ENCODE results near the gene CYP4F22. TPM values are rescaled to one million over a fixed set of nuclear protein-coding genes. Genes with fewer than 3 reads are reported as not detected.

The CYP4F22 gene
- total and polyA plus RNA-seq, 9 of the 15 experiments (the other 6 are each of a cell fraction or from before 2014, with no cell fraction given), result not detected

- no peak for TF ChIP-seq ZNF175 (CRISPR knock-in tag; IDR thresholded peaks at IDR 0.05; ENCODE audit: low read depth)
Observed at GRCh38 chr19:15488489-15489226, 19.7 kb upstream of the CYP4F22 start (continued).

DNA sequence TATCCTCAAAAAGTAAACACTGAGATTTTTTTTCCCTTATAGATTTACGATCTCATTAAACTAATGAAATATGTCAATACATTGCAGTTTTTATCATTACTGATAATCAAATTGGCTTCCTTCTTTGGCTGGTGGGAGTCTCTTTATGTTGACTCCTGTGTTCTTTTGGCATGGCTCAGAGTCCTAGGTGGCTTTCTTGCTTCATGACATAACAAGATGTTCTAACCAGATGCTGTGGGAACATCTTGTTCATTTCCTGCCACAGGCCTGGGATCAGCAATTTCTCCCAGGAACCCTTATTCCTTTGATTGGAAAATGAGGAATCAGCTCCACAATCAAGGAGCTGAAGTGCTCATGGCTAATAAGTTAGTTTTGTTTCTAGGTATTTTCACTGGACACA, 13.2 kb upstream of the CYP4F22 start:
- no TSS peak for BruUV-seq (replicated peaks)
- TF ChIP-seq MCM3 (IDR thresholded peaks at IDR 0.05) (no peak), SMARCC2 (IDR thresholded peaks at IDR 0.05; ENCODE audit: low read depth) (no peak)
- TF ChIP-seq, protein P1, sequence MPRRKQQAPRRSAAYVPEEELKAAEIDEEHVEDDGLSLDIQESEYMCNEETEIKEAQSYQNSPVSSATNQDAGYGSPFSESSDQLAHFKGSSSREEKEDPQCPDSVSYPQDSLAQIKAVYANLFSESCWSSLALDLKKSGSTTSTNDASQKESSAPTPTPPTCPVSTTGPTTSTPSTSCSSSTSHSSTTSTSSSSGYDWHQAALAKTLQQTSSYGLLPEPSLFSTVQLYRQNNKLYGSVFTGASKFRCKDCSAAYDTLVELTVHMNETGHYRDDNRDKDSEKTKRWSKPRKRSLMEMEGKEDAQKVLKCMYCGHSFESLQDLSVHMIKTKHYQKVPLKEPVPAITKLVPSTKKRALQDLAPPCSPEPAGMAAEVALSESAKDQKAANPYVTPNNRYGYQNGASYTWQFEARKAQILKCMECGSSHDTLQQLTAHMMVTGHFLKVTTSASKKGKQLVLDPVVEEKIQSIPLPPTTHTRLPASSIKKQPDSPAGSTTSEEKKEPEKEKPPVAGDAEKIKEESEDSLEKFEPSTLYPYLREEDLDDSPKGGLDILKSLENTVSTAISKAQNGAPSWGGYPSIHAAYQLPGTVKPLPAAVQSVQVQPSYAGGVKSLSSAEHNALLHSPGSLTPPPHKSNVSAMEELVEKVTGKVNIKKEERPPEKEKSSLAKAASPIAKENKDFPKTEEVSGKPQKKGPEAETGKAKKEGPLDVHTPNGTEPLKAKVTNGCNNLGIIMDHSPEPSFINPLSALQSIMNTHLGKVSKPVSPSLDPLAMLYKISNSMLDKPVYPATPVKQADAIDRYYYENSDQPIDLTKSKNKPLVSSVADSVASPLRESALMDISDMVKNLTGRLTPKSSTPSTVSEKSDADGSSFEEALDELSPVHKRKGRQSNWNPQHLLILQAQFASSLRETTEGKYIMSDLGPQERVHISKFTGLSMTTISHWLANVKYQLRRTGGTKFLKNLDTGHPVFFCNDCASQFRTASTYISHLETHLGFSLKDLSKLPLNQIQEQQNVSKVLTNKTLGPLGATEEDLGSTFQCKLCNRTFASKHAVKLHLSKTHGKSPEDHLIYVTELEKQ (CRISPR knock-in tag; IDR thresholded peaks at IDR 0.05), result no peak

More for the DNA sequence above, 13.2 kb upstream of the CYP4F22 start:
- in situ Hi-C loops (cut with MboI), result no loop called here
- Histone ChIP-seq H3K27ac (ENCODE audit: extremely low read depth, low read depth, low read length) (no peak overlapping the region), H3K9me3 (replicated peaks; ENCODE audit: control insufficient read depth, insufficient read depth, low read depth, low read length) (no peaks in the 10 kb centered on the region), H3K4me3 (no peak overlapping the region), H3K36me3 (ENCODE audit: control insufficient read depth, insufficient read depth, low read length) (no peaks in the 10 kb centered on the region), H3K27me3 (ENCODE audit: control insufficient read depth in 2 of 2, insufficient read depth in 2 of 2, low read length in 2 of 2) (no peaks in the 10 kb centered on the region; a peak in 1 of 5 replicates), H3K4me2 (ENCODE audit: insufficient read depth, low read length) (no peak overlapping the region), H3K79me2 (ENCODE audit: control insufficient read depth, insufficient read depth, low read length) (no peaks in the 10 kb centered on the region), H3K9ac (ENCODE audit: insufficient read depth in 1 of 2, low read depth in 2 of 2, low read length in 2 of 2) (no peak overlapping the region), H2AFZ (ENCODE audit: low read depth, low read length) (no peak overlapping the region), H3K9me1 (ENCODE audit: control insufficient read depth, insufficient read depth, low read length) (no peaks in the 10 kb centered on the region), H3K4me1 (replicated peaks in 1 of 2; ENCODE audit: control insufficient read depth in 2 of 2, insufficient read depth in 2 of 2, low read length in 2 of 2) (no peaks in the 10 kb centered on the region), H4K20me1 (replicated peaks; ENCODE audit: control insufficient read depth, insufficient read depth, low read length) (no peaks in the 10 kb centered on the region)
- ChIA-PET POLR2A (interaction anchor here (0.7 kb wide), 1 partner anchor 63 kb away, joined by 4 read pairs; no protein-coding TSS in a partner anchor), CTCF (ENCODE audit: low intra/inter-chr PET ratio) (no interaction called here)
- 0% methylated on average over 1 of the region's 1 CpG for WGBS (ENCODE audit: insufficient coverage, low coverage, missing lambda C conversion rate)
- DNase-seq (ENCODE audit: extremely low read depth in 1 of 4, low spot score in 3 of 4) (no peak), ATAC-seq (no peak), FAIRE-seq (no peak)
- intact Hi-C loops (cut with micrococcal nuclease), result no loop called here

All from K562 (cell line).